ENCODE results near the gene LHX8.
"Not testable (repeated sequence)": the region's sequence is repeated elsewhere in the genome, so short reads cannot be mapped to it uniquely, and the experiment has no call there.

Gene LHX8
- total RNA-seq = 0 to 0.09 reads per million in 2 donors

- no peak for DNase-seq
These were observed at the start of gene LHX8 for GRCh38 chr1:75133750-75134646. TSS of gene LHX8 (plus strand) at chr1:75134388. CDS start at chr1:75136615, 2,227 bp downstream.

GRCh38 chr1:75085931-75086330, 48.3 kb upstream of the LHX8 start:
- DNase-seq = no peak

GRCh38 chr1:75087278-75087677, 46.9 kb upstream of the LHX8 start:
- no peak for DNase-seq

GRCh38 chr1:75092141-75092540, 42.0 kb upstream of the LHX8 start:
- no peak for DNase-seq

- DNase-seq = no peak
These were observed 36.5 kb upstream of the LHX8 start for GRCh38 chr1:75097654-75098053.

DNA sequence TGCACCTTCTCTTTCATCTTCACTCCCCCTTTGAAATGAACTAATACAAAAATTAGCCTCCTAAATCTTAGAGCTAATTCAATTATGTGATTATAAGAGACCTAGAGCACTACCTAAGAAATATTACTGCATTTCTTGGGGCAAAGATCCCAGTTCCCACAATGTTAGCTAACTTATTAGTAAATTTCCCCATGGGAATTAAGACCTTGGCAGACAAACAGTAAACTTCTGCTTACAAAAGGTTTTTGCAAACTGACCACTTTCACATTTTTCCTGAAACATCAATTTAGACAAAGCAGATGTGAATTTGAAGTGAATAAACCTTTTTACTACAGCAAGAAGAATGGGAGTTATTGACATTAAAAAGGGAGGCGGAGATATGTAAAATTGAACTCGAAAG, 34.6 kb upstream of the LHX8 start:
- no peak for DNase-seq

DNA sequence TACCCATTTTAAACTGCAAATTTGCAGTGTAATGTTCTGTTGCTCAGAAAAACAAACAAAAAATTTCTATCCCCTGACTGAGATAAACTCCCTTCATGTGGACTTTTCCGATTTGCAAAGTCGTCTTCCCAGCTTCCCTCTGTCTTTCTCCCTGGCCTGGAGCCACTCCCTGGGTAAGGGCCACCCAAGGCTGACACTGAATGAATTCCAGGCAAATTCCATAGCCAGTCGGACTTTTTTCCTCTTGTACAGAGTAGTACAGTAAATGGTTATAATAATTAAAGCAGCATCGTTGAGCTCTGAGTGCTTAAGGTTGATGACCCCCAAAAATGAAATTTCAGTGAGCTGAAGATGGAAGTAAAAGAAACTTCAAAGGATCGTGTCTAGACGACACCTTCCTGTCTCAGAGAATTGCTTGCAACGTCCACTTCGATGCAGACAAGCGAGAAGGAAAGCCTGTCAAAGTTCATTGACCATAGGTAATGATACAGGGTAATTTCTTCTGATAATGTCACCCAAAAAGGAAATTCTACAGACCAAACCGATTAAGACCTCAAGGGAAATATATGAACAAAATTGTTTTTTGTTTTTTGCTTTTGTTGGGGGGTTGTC, 33.6 kb upstream of the LHX8 start:
- DNase-seq = no peak

DNA sequence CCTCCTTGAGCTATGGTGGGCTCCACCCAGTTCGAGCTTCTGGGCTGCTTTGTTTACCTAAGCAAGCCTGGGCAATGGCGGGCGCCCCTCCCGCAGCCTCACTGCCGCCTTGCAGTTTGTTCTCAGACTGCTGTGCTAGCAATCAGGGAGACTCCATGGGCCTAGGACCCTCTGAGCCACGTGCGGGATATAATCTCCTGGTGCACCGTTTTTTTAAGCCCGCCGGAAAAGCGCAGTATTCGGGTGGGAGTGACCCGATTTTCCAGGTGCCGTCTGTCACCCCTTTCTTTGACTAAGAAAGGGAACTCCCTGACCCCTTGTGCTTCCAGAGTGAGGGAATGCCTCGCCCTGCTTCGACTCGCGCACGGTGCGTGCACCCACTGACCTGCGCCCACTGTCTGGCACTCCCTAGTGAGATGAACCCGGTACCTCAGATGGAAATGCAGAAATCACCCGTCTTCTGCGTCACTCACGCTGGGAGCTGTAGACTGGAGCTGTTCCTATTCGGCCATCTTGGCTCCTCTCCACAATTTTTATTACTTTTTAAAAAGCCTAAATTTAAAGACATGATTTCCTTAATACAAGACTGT, 21.7 kb upstream of the LHX8 start:
- not testable (repeated sequence) for DNase-seq

- DNase-seq = no peak
These were observed 18.5 kb upstream of the LHX8 start for GRCh38 chr1:75115654-75116053.

GRCh38 chr1:75123756-75124155, 10.4 kb upstream of the LHX8 start:
- DNase-seq = no peak

GRCh38 chr1:75124510-75124909, 9.7 kb upstream of the LHX8 start:
- no peak for DNase-seq

- DNase-seq = no peak
These were observed 8.9 kb upstream of the LHX8 start for GRCh38 chr1:75125161-75125726.

- no peak for DNase-seq
These were observed 7.5 kb upstream of the LHX8 start for GRCh38 chr1:75126611-75127101.

DNA sequence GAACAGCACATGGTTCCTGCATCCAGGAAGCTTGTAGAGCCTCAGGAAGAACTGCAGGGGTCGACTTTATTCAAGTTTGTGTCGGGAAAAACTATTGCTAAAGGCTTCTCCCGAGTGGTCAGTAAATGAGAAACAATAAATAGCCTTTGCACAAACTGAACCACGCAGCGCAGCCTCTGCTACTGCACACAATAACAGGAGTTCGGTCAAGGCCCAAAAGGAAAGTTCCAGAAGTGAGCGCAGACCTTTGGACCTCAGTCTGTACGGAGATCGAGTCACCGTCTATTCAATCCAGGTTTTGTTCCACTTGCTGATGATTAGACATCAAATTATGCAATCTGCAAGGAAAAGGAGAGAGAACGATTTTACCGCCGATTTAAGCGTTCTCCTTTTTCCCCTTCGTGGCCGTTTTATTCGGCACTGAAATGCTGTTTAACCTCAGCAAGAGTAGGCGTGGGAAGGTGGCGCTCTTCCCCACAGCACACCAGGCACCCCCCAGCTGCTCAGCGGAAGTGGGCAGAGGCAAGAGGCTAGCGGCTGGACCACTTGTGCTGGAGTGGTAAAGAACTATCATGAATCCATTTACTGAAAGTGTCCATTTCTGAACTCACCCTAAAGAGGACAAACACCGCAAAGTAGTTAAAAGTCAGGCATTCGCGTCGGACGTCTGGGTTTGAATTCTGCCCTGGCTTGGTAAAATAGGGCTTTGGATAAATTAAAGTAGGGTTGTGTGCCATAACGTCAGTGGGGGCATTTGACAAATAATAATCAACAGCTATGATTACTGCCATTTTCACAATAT, 6.1 kb upstream of the LHX8 start:
- no peak for DNase-seq

GRCh38 chr1:75129660-75129982, 4.6 kb upstream of the LHX8 start:
- DNase-seq = no peak

DNA sequence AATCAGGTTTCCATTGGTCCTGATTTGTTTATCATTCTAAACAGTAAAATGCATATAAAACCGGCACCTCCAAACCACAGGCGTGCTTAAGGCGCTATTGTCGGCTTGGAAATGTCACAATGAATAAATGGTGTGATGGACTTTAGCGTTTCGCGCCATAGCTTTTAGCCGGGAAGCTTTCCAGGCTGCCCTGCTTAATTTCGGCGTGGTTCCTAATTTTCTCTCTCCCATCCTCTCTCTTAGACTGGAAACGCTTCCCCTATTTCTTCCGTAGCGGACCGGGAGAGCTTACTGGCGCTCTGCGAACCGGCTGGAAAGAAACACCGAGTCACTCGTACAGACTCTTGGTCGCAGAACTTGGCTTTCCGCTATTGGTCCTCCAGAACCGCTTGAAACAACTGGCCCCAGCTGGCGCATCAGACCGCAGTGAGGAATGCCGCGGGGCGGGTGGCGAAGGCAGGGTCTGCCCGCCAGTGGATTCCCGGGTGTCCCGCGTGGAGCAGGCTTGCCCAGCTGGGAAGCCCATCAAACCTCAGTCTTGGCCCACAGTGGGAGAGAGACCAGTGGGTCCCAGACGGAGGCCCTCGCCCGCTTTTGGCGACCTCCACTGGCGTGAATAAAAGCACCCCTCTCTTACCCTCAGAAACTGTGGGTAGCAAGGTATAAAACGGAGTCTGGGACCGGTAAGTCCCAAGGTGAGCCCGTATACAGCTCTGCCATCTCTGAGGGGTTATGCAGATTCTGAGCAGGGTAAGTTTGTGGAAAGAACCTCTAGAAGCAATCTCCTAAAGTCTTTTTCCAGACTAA, 4.0 kb upstream of the LHX8 start:
- DNase-seq = no peak

GRCh38 chr1:75130865-75131564, 3.2 kb upstream of the LHX8 start:
- no peak for DNase-seq

- DNase-seq = no peak
These were observed 2.5 kb upstream of the LHX8 start for GRCh38 chr1:75131565-75132241.

DNA sequence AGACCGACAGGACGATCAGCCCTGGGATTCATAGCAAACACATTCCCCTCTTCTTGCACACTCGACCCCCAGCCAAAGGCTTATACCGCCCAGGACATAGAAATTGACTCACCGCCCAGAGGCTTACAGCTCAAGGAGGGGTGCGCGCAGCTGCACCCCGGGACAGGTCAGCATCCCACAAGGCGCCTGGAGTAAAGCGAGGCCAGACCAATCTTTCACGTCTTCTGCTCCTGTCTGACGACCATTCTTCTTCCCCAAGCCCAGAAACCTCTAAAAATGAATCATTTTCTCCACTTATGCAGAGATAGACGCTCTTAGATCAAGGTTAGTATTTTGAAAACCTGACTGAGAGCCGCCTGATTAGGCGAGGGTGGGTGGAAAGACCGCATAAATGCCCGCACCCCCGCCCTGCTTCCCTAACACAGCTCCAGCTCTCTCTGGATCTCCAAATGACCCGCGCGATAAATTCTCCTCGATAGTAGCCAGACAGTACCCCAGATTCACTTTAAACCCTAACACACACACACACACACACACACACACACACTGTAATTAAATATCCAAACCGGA, 1.9 kb upstream of the LHX8 start:
- no peak for DNase-seq

Data from activated gamma-delta T cell (primary cell).